GM11168 (cell line): ENCODE measurements around the gene PRR30.

Experiments used
- in situ Hi-C: fragments of 300-500 bp; cut with MboI; formaldehyde crosslinking; loops from one replicate; pipeline ENCODE4 v1.12.0; 2022; ENCODE audit warnings: low sequenced_read_pairs; ENCODE audit not compliant: unreplicated experiment

Gene PRR30

GRCh38 chr2:27102329-27102728 lies 36.9 kb downstream of the PRR30 start:
- in situ Hi-C loops, result no loop called here

DNA sequence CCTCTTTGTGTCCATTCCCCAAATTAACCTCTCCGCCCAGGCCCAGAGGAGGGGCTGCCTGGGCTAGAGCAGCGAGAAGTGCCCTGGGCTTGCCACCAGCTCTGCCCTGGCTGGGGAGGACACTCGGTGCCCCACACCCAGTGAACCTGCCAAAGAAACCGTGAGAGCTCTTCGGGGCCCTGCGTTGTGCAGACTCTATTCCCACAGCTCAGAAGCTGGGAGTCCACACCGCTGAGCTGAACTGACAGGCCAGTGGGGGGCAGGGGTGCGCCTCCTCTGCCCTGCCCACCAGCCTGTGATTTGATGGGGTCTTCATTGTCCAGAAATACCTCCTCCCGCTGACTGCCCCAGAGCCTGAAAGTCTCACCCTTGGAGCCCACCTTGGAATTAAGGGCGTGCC lies 39.2 kb downstream of the PRR30 start:
- in situ Hi-C loops, result no loop called here

- in situ Hi-C loops, result loop anchor here (5.0 kb wide), 1 partner anchor 98 kb away; no protein-coding TSS in a partner anchor
Measured at GRCh38 chr2:27099334-27099955, 39.8 kb downstream of the PRR30 start.

GRCh38 chr2:27097341-27097740 lies 41.9 kb downstream of the PRR30 start:
- in situ Hi-C loops, result loop anchor here (5.0 kb wide), 1 partner anchor 100 kb away; no protein-coding TSS in a partner anchor

DNA sequence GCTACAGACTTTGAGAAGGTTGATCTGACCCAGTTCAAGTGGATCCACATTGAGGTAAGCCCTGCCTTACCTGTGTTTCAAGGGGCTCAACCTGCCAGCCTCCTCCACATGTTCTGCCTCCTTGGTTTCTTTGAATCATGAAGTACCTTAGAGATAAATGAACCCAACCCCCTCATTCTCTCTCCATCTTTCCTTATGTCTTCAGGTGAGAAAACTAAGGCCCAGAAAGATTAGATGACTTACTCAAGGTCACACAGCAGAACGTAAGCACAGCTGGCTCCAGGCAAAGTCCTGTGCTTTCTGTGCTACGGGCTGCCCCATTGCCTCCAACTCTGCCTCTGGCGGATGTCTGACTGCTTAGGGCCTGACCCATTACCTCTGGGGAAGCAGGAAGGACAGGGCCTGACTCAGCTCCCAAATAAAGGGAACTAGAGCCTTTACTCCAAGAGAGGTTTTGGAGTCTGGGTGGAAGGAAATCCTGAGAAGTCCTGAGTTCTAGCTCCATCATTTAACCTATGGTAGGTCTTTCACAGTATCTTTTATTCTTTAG lies 42.4 kb downstream of the PRR30 start:
- in situ Hi-C loops, result loop anchor here (5.0 kb wide), 1 partner anchor 100 kb away; no protein-coding TSS in a partner anchor

- in situ Hi-C loops, result loop anchor here (5.0 kb wide), 1 partner anchor 101 kb away; no protein-coding TSS in a partner anchor
Measured at GRCh38 chr2:27095745-27096651, 43.2 kb downstream of the PRR30 start.

- in situ Hi-C loops, result loop anchor here (5.0 kb wide), 1 partner anchor 102 kb away; no protein-coding TSS in a partner anchor
Measured at GRCh38 chr2:27095427-27095744, 43.8 kb downstream of the PRR30 start.

- in situ Hi-C loops, result no loop called here
Measured at GRCh38 chr2:27094353-27094984, 44.7 kb downstream of the PRR30 start.

GRCh38 chr2:27093430-27094352 lies 45.5 kb downstream of the PRR30 start:
- in situ Hi-C loops, result no loop called here

GRCh38 chr2:27092696-27093429 lies 46.3 kb downstream of the PRR30 start:
- in situ Hi-C loops, result no loop called here

GRCh38 chr2:27091746-27092695 lies 47.2 kb downstream of the PRR30 start:
- in situ Hi-C loops, result no loop called here

DNA sequence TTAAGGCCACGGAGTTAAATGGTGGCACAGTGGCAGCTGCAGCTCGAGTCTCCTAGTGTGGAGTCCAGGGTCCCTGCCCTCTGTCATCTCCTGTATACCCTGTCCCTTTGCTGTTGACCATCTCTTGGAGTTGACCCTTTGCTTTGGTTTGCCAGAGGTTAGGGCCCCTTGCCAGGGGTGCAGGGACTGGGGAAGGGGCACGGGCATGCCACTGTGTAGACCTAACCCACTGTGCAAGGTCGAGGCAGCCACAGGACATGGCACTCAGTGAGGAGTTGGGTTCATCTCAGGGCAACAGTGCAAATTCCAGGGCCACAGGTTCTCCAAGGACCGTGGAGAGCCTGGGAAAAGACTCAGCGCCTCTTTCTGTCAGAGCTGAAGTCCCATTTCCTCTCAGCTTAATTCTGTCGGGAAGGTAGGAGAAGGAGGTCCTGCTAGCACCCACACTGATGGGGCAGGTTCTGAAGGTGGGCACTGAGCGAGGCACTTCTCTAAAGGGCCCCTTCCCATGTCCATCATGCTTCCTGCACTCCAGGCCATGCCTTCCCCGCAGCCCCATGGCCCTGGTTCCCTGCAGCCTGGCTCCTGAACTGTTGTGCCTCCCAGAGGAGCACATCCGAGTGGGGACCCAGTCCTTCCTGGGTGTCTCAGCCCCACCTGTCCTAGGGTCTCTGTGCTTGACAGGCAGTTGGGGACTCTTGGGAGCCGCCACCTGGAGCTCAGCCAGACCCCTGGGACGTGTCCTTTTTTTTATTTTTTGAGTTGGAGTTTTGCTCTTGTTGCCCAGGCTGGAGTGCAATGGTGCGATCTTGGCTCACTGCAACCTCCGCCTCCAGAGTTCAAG lies 49.9 kb downstream of the PRR30 start:
- in situ Hi-C loops, result no loop called here

- in situ Hi-C loops, result no loop called here
Measured at GRCh38 chr2:27088634-27089033, 50.6 kb downstream of the PRR30 start.

GRCh38 chr2:27087823-27088410 lies 51.3 kb downstream of the PRR30 start:
- in situ Hi-C loops, result no loop called here
